Esophagus muscularis mucosa (tissue), 4 donors: ENCODE results near the gene USP32. TPM values are rescaled to one million over a fixed set of nuclear protein-coding genes. Genes with fewer than 3 reads are reported as not detected.
"Not testable (repeated sequence)": the region's sequence is repeated elsewhere in the genome, so short reads cannot be mapped to it uniquely, and the experiment has no call there.

Source experiments
- DNase-seq: peaks from one replicate; pipeline ENCODE4 v3.0.0-alpha.2; 2017; ENCODE audit errors: extremely low spot score
- H3K27ac ChIP-seq, 4 donors: fragments of 200-600 bp; sonication (generic); replicated peaks in 1 of 4; 1 replicate in 3 of 4; 2 replicates in 1 of 4; pipeline ENCODE4 v1.5.1; 2016 to 2019; ENCODE audit warnings: mild to moderate bottlenecking in 1 of 4
- H3K27me3 ChIP-seq, 4 donors: fragments of 200-600 bp; sonication (generic); one replicate each; pipeline versions ENCODE4 v1.5.1 to v1.6.0; 2016 to 2019
- H3K36me3 ChIP-seq, 4 donors: fragments of 200-600 bp; sonication (generic); one replicate each; pipeline ENCODE4 v1.5.1; 2016 to 2019
- H3K4me1 ChIP-seq, 4 donors: fragments of 200-600 bp; sonication (generic); one replicate each; pipeline ENCODE4 v1.5.1; 2016 to 2019
- H3K4me3 ChIP-seq, 4 donors: fragments of 200-600 bp; sonication (generic); 1 replicate in 2 of 4; 2 replicates in 2 of 4; pipeline ENCODE4 v1.5.1; 2016 to 2019; ENCODE audit warnings: mild to moderate bottlenecking in 4 of 4, moderate library complexity in 1 of 4
- H3K9me3 ChIP-seq, 4 donors: fragments of 200-600 bp; sonication (generic); 1 replicate in 3 of 4; 2 replicates in 1 of 4; pipeline ENCODE4 v1.5.1; 2016 to 2019
- CTCF ChIP-seq, 3 experiments: fragments of 200-600 bp in 2 of 3; fragments of 450-650 bp in 1 of 3; sonication (generic) in 2 of 3; IDR thresholded peaks; one replicate each; pipeline ENCODE4 v1.5.1; 2017 to 2019; ENCODE audit warnings: antibody characterized with exemption in 3 of 3, mild to moderate bottlenecking in 2 of 3, moderate library complexity in 1 of 3
- EP300 ChIP-seq: sonication (generic); formaldehyde crosslinking; IDR thresholded peaks from one replicate; pipeline ENCODE4 v1.6.1; 2017; ENCODE audit warnings: antibody characterized with exemption
- POLR2A ChIP-seq: fragments of 450-650 bp; IDR thresholded peaks from one replicate; pipeline ENCODE4 v1.6.1; 2017; ENCODE audit warnings: antibody characterized with exemption, moderate library complexity, mild to moderate bottlenecking, low read depth
- POLR2AphosphoS5 ChIP-seq, 2 donors: sonication (generic); formaldehyde crosslinking; IDR thresholded peaks; one replicate each; pipeline ENCODE4 v1.6.1; 2017; ENCODE audit warnings: antibody characterized with exemption in 2 of 2
- WGBS: methylation state at CpG from one replicate; pipeline ENCODE4 v1.1.5; 2018; 5-methylcytosine and 5-hydroxymethylcytosine counted together
- intact Hi-C: fragments of 100-400 bp; cut with DNase I; formaldehyde crosslinking; loops from one replicate; pipeline ENCODE4 v1.15.1; 2023
- total RNA-seq, 4 donors: library from RNA; depleted of rRNA; stranded (reverse); fragments of >200 nt; gene quantifications; one replicate each; pipeline versions ENCODE4 v1.1.0 to v1.2.1, GENCODE V29; 2016

The USP32 gene
- total RNA-seq, 4 donors from 2014 or later = 42.3 to 65.8 (median 47.9) TPM

DNA sequence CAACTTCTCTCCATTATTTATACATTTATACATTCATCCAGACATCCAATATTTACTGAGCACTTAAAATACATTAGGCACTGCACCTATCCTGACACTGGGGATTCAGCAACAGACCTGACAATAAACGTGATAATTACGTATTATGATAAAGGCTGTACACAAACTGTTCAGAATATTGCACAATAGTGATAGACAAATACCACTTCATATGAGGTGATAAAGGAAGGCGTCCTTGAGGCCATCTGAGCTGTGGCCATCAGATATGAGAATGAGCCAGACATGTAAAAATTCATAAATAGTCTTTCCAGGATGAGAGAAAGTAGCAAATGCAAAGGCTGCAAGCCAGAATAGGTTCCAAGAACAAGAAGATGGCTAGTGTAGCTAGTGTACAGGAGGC is 8.6 kb downstream of the USP32 start:
- H3K27ac ChIP-seq = no peak overlapping the region
- TF ChIP-seq POLR2A = no peak
- H3K9me3 ChIP-seq = no peaks in the 10 kb centered on the region
- 73% methylated on average over 3 of the region's 3 CpGs for WGBS
- peaks cover 16 to 66% (median 58%) of the 10 kb centered on the region in 4 donors for H3K4me1 ChIP-seq
- H3K4me3 ChIP-seq = no peak overlapping the region
- DNase-seq = no peak
- no peaks in the 10 kb centered on the region for H3K36me3 ChIP-seq
- intact Hi-C loops = no loop called here
- H3K27me3 ChIP-seq = no peaks in the 10 kb centered on the region

DNA sequence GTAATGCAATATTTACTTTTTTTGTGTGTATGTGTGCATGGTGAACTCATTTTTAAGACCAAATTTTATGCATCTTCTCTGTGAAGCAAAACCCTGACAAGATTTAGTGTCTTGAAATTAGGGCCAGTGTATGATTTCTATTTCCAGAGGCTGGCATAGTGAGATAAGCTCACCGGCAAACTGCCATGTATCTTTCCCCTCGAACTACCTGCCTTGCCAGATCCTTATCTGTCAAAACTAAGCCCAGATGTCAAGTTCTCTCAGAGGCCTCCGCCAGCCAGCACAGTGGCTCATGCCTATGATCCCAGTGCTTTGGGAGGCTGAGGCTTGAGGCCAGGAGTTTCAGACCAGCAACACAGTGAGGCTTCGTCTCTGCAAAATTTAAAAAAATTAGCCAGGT is 10.0 kb downstream of the USP32 start:
- H3K36me3 ChIP-seq = no peaks in the 10 kb centered on the region
- peaks cover 7 to 56% (median 46%) of the 10 kb centered on the region in 4 donors for H3K4me1 ChIP-seq
- no peaks in the 10 kb centered on the region for H3K27me3 ChIP-seq
- no peak for DNase-seq
- no peak overlapping the region for H3K27ac ChIP-seq
- 88% methylated on average over 4 of the region's 4 CpGs for WGBS
- intact Hi-C loops = no loop called here
- TF ChIP-seq EP300 = no peak
- no peak overlapping the region for H3K4me3 ChIP-seq
- H3K9me3 ChIP-seq = no peaks in the 10 kb centered on the region

GRCh38 chr17:60379461-60379860 is 12.5 kb downstream of the USP32 start:
- H3K27me3 ChIP-seq, intact Hi-C loops, H3K9me3 ChIP-seq, H3K4me3 ChIP-seq, H3K27ac ChIP-seq, H3K36me3 ChIP-seq, DNase-seq: not testable (repeated sequence)
- 33% methylated on average over 2 of the region's 3 CpGs for WGBS
- H3K4me1 ChIP-seq = peaks cover 0 to 32% (median 21%) of the 10 kb centered on the region in 4 donors

DNA sequence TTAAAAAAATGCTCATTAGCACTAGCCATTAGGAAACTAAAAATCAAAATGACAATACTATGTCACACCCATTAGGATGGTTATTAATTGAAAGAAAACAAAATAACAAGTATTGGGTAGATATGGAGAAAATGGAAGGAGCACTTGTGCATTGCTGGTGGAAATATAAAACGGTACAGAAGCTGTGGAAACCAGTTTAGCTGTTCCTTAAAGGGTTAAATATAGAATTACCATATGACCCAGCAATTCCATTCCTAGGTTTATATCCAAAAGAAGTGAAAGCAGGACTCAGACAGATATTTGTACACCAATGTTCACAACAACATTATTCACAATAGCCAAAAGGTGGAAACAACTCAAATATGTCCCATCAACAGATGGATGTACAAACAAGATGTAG is 13.7 kb downstream of the USP32 start:
- not testable (repeated sequence) for H3K36me3 ChIP-seq, H3K4me3 ChIP-seq
- 100% methylated on average over 1 of the region's 1 CpG for WGBS

DNA sequence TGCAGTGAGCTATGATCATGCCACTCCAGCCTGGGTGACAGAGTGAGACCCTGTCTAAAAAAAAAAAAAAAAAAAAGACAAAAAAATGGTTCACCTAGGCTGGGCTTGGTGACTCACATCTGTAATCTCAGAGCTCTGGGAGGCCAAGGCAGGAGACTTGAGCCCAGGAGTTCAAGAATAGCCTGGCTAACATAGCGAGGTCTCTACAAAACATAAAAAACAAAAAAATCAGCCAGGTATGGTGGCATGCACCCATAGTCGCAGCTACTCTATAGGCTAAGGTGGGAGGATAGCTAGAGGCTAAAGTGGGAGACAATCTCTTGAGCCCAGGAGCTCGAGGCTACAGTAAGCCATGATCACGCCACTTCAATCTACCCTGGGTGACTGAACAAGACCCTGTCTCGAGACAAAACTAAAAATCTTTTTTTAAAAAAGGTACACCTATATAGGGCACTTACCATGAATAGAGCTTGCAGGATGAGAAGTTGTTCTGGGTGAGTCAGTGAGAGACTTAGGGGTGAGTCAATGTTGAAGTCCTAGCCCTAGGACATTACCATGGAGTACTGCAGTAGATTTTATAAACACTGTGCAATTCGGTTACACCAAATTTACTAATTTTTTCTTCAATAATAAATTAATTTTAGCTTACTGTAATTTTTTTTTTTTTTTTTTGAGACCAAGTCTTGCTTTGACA is 19.0 kb downstream of the USP32 start:
- intact Hi-C loops = no loop called here
- no peak for DNase-seq
- Histone ChIP-seq H3K27ac (no peak overlapping the region), H3K4me1 (peaks cover 0 to 14% (median 0%) of the 10 kb centered on the region in 4 donors), H3K9me3 (no peaks in the 10 kb centered on the region), H3K27me3 (no peaks in the 10 kb centered on the region), H3K36me3 (no peaks in the 10 kb centered on the region), H3K4me3 (no peak overlapping the region)
- 95% methylated on average over 6 of the region's 6 CpGs for WGBS
- no peak for TF ChIP-seq CTCF (IDR thresholded peaks at IDR 0.05)
- no peak for TF ChIP-seq POLR2A
- no peak for TF ChIP-seq EP300
- no peak for TF ChIP-seq POLR2AphosphoS5 (IDR thresholded peaks at IDR 0.05)

More for the DNA sequence above, 13.7 kb downstream of the USP32 start:
- H3K27me3 ChIP-seq, H3K9me3 ChIP-seq, H3K27ac ChIP-seq, intact Hi-C loops, DNase-seq: not testable (repeated sequence)
- peaks cover 0 to 19% (median 12%) of the 10 kb centered on the region in 4 donors for H3K4me1 ChIP-seq

DNA sequence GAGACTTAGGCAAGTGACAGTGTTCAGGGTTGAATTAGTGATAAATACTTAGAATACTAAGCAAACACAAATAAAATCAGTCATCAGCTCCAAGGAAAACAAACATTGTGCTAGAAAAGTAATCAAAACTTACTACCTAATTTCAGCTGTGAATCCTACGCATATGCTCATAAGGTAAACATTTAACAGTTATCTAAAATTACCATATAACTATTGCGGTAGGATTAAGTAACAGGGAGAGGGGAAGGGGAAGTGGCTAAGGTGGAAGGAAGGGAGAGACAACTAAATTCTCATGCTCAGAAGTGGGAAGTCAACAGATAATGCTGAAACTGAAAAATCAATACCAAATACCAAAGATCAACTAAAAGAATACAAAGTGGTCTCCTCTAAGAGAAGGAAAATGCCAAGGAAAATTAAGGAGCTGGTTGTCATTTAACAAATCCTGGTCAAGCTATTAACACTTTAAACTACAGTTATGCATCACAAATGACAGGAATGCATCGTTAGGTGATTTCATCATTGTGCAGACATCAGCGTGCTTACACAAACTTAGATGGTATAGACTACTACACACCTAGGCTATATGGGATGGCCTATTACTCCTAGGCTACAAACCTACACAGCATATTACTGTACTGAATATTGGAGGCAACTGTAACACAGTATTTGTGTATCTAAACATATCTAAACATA is 20.0 kb downstream of the USP32 start:
- Histone ChIP-seq H3K4me1 (peaks cover 0 to 16% (median 0%) of the 10 kb centered on the region in 4 donors), H3K4me3 (no peak overlapping the region), H3K27me3 (no peaks in the 10 kb centered on the region), H3K9me3 (no peaks in the 10 kb centered on the region), H3K27ac (no peak overlapping the region), H3K36me3 (no peaks in the 10 kb centered on the region)
- intact Hi-C loops = no loop called here
- DNase-seq = no peak
- no peak for TF ChIP-seq EP300
- TF ChIP-seq CTCF (IDR thresholded peaks at IDR 0.05) = no peak
- no peak for TF ChIP-seq POLR2AphosphoS5 (IDR thresholded peaks at IDR 0.05)
- no peak for TF ChIP-seq POLR2A
- 74% methylated on average over 4 of the region's 4 CpGs for WGBS
